ENCODE results near the gene JUP.

JUP gene

DNA sequence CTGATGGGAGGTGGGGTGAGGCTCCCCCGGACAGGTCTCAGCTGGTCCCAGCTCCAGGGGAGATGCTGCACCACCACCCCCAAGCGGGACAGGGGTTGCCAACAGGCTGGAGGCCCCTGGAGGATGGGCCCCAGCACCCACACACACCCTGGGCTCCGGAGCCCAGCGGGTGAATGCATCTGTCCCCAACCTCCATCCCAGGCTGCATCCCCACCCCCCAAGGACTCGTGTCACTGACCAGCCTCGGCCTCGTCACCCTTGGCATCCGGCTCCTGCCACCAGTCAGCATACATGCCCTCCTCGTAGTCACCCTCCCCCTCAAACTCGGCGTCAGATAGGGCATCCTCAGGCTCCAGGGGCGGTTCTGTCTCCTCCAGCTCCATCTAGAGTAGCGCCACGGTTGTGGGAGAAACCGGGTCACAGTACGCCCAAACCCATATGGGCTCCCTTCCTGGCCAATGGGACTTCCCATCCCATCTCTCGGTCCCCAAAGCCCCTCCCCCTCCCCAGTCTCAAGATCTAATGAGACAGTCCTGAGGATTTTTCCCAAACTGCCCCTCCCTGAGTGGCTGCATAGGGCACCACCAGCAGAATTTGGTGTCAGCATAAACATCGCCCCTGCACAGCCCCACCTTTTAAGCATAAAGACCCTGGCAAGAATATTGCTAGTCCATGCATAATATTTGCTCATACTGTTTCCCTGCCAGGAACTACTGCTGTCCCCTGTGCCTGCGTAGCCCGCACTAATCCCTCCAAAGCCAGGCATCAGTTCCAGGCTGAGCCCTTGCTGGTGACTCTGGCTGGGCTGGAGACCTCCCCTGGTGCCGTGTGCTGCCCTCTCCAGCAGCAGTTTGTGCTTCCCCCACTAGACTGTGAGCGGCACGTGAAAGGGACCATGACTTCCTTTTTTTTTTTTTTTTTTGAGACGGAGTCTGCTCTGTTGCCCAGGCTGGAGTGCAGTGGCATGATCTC, 16.8 kb upstream of the JUP start:
- TF ChIP-seq, protein P1, sequence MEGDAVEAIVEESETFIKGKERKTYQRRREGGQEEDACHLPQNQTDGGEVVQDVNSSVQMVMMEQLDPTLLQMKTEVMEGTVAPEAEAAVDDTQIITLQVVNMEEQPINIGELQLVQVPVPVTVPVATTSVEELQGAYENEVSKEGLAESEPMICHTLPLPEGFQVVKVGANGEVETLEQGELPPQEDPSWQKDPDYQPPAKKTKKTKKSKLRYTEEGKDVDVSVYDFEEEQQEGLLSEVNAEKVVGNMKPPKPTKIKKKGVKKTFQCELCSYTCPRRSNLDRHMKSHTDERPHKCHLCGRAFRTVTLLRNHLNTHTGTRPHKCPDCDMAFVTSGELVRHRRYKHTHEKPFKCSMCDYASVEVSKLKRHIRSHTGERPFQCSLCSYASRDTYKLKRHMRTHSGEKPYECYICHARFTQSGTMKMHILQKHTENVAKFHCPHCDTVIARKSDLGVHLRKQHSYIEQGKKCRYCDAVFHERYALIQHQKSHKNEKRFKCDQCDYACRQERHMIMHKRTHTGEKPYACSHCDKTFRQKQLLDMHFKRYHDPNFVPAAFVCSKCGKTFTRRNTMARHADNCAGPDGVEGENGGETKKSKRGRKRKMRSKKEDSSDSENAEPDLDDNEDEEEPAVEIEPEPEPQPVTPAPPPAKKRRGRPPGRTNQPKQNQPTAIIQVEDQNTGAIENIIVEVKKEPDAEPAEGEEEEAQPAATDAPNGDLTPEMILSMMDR (IDR thresholded peaks at IDR 0.05; ENCODE audit: low read depth, low read length): 0 out of 2 replicates have a peak, but pooled peaks have one; percentile 5
- Histone ChIP-seq H3K27me3 (ENCODE audit: insufficient read depth, low read depth, severe bottlenecking) (no peaks in the 10 kb centered on the region), H3K9me3 (ENCODE audit: severe bottlenecking) (no peaks in the 10 kb centered on the region), H3K27ac (peak overlapping the region; percentile 7; the same call in 1 of the 2 replicates), H3K4me3 (ENCODE audit: low read depth, low read length) (no peak overlapping the region), H3K36me3 (peaks cover 48% of the 10 kb centered on the region)
- peak; percentile 88 for DNase-seq

DNA sequence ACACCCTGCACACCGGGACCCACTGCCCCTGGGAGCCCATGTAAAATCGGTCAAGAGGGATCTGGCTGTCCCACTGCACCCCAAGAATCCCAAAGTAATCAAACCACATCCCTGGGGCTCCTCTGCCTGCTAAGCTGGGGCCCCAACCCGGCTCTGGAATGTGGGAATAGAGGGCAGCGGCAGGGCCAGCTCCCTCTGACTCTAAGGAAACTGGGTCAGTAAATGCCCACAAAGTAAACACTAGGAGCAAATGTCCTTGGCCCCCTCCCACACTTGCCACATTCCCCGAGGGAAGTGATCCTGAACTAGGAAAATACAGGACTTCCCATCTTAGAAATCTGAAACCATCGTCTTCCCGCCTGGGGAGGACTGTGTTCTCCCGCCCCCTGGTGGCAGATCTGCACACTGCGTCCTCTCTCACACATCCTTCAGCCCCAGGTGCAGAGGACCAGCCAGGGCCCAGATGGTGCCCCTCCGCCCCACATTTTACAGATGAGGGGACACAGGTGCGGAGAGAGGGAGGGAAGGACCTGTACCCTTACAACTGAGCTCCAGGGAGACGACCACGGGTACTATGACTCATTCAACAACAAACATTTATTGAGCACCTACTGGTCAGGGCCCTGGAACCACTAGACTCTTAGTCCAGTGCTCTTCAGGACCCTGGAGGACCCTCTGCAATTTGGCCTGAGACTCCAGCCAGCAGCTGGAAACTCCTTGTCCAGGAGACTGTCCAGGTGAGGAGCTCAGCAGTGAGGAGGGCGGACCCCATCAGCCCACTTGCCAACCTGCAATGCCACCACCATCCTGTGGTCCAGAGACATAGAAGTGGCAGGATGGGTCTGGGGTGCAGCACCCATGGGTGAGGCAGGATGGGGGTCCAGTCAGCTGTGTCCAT, 15.1 kb upstream of the JUP start:
- Histone ChIP-seq H3K36me3 (peaks cover 34% of the 10 kb centered on the region), H3K9me3 (ENCODE audit: severe bottlenecking) (no peaks in the 10 kb centered on the region), H3K4me3 (ENCODE audit: low read depth, low read length) (no peak overlapping the region), H3K27me3 (ENCODE audit: insufficient read depth, low read depth, severe bottlenecking) (no peaks in the 10 kb centered on the region), H3K27ac (no peak overlapping the region)
- TF ChIP-seq, protein P1 (IDR thresholded peaks at IDR 0.05; ENCODE audit: low read depth, low read length): peak; percentile 98
- DNase-seq: peak; percentile 89

DNA sequence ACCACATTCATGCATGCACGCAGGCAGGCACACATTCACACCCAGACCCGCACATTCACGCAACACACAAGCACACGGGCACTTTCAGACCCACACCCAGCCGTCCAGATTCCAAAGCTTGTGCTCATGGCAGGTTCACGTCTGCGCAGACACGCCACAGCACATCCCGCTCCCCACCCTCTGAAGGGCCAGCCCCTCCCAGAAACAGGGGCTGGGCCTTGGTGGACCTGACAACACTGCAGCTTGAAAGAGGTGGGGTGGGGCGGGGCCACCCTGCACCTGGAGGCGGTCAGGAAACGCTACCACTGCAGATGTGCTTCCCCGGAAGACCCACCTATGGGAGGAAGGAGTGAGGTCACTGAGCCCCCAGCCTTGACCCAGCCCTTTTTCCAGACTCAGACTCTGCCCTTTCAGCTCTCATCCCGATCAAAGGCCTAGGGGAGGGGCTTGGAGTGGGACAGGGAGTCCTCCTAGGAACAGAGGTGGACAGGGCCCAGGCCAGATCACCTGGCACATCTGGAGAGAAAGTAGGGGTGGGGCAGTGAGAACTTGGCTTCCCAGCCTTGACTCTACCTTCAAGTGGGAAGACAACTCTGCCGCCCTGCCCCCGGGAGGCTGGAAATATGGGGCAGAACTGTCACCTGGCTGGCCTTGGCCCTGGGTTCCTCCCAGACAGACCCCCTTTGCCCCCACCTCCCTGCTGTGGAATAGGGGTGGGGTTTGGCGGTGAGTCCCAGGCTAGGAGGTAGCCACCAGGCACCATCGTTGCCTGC, 14.3 kb upstream of the JUP start:
- Histone ChIP-seq H3K36me3 (peaks cover 26% of the 10 kb centered on the region), H3K27ac (no peak overlapping the region), H3K9me3 (ENCODE audit: severe bottlenecking) (no peaks in the 10 kb centered on the region), H3K4me3 (ENCODE audit: low read depth, low read length) (no peak overlapping the region), H3K27me3 (ENCODE audit: insufficient read depth, low read depth, severe bottlenecking) (no peaks in the 10 kb centered on the region)
- DNase-seq: no peak
- TF ChIP-seq, protein P1 (IDR thresholded peaks at IDR 0.05; ENCODE audit: low read depth, low read length): no peak

DNA sequence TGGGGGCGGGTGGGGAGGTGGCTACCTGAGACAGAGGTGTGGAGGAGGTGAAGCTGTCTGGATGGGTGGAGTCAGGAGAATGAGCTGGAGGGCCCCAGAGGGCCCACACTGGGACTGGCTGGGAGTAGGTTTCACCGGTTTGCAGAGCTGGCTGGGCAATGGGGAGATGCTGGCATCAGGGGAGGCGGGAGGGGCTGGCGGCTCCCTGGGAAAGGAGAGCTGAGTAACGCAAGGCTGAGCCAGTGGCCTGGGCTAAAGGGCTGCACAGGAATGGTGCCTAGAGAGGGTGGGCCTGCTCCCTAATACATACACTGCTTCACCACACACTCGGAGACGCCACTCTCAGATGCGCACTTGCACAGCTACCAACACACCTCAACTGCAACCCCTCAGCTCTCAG, 12.9 kb upstream of the JUP start:
- no peak for DNase-seq
- TF ChIP-seq, protein P1 (IDR thresholded peaks at IDR 0.05; ENCODE audit: low read depth, low read length): no peak
- no peaks in the 10 kb centered on the region for H3K27me3 ChIP-seq (ENCODE audit: insufficient read depth, low read depth, severe bottlenecking)
- H3K9me3 ChIP-seq (ENCODE audit: severe bottlenecking): no peaks in the 10 kb centered on the region
- no peak overlapping the region for H3K27ac ChIP-seq
- no peak overlapping the region for H3K4me3 ChIP-seq (ENCODE audit: low read depth, low read length)
- H3K36me3 ChIP-seq: peaks cover 13% of the 10 kb centered on the region

DNA sequence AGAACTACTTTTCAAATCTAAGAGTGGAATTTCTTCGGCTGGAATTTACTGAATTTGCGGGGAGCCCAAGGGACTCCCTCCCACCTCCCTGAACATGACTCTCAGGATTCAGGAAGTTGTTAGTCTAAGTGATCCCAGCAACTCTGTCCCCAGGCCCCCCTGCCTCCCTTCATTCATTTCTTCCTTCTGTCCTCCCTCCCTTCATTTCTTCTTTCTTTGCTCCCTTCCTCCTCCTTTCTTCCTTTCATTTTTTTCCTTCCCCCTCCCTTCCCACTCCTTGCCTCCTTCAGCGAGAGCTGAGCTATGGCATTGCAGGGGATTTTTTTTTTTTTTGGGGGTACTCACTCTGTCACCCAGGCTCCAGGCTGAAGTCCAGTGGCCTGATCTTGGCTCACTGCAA, 10.9 kb upstream of the JUP start:
- Histone ChIP-seq H3K9me3 (ENCODE audit: severe bottlenecking) (no peaks in the 10 kb centered on the region), H3K27me3 (ENCODE audit: insufficient read depth, low read depth, severe bottlenecking) (no peaks in the 10 kb centered on the region), H3K27ac (no peak overlapping the region), H3K4me3 (ENCODE audit: low read depth, low read length) (no peak overlapping the region), H3K36me3 (peaks cover 7% of the 10 kb centered on the region)
- no peak for DNase-seq
- TF ChIP-seq, protein P1 (IDR thresholded peaks at IDR 0.05; ENCODE audit: low read depth, low read length): no peak
